Measurements from ENCODE around the gene FAM200B.

The FAM200B gene

GRCh38 chr4:15738877-15739276, 57.2 kb downstream of the FAM200B start:
- no peak for DNase-seq
